ENCODE data around the gene ARL2.
"Not testable (repeated sequence)": the region's sequence is repeated elsewhere in the genome, so short reads cannot be mapped to it uniquely, and the experiment has no call there.

The ARL2 gene

DNA sequence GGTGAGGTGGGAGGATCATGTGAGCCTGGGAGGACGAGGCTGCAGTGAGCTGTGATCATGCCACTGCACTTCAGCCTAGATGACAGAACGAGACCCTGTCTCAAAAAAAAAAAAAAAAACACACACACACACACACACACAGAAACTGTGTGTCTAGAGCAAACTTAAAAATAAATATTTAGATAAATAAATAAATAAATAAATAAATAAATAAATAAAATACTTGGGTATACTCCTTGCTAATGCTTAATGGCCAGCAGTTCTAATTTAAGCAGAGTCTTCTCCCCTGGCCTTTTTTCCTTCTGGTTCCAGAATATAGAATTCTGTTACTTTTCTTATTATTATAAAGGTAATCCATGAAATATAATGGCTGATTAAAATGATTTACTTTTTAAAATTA lies 5.1 kb upstream of the ARL2 start:
- DNase-seq: no peak

DNA sequence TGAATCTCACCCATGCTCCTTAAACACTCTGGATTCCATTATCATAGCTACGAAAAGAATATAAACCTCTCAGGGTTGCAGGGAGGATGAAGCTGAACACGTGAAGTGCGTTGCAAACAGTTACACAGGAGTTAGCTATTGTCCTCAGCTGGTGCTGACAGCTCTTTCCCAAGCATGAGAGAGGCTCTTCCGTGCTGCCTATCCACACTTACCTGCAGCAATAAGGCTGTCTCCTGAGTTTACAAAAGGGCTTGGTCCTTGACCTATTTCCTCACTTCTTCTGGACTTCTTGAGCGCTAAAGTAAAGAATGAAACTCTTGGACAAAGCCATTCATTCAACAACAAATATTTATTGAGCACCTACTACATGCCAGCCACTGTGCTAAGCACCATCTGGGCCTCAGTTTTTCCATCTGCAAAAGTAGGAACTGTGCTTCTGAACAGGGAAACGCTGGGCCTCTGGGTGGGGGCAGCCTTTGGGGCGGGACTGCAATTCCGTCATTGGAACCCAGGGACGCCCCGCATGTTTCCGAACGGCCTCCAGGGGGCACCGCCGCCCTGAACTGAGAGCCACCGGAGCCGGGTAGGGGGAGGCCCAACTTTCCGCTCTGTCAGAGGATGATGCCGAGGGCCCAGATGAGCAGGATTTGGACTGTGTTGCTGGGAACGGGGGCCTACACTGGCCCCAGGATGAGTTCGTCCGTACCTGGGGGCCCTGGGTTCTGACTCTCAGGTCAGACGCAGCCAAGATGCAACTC lies 651 bp upstream of the ARL2 start:
- peak; percentile 92 for DNase-seq

DNA sequence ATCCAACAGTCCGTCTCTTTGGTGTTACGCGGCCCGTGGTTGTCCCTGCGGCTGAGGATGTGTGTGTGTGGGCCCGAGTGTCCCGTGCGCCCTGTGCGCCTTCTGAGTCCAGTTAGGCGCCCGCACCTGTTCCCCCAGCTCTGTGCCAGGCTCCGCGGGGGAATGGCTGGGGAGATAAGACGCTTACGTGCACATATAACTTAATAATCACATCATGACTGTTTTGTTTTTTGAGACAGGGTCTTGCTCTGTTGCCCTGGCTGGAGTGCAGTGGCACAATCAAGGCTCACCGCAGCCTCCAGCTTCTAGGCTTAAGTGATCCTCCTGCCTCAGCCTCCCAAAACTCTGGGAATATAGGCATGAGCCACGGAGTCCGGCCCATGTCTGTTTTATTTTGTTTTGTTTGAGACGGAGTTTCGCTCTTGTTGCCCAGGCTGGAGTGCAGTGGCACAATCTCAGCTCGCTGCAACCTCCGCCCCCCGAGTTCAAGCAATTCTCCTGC lies 817 bp downstream of the ARL2 start:
- no peak for DNase-seq

DNA sequence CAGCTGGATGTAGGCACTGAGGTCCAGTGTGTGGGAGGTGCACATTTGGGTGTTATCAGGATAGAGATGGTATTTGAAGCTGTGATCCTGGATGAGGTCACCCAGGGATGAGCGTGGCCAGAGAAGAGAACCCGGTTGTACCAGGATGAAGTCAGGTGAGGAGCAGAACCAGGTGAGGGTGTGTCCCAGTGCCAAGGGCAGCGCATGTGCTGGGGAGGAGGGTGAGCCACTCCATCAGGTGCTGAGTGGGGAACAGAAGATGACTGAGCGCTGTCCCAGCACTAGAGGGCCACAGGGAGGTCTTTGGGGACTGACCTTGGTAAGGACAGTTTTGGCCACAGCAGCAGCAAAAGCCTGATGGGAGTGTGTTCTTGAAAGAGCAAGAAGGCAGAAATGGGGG lies 2.7 kb downstream of the ARL2 start:
- no peak for DNase-seq

DNA sequence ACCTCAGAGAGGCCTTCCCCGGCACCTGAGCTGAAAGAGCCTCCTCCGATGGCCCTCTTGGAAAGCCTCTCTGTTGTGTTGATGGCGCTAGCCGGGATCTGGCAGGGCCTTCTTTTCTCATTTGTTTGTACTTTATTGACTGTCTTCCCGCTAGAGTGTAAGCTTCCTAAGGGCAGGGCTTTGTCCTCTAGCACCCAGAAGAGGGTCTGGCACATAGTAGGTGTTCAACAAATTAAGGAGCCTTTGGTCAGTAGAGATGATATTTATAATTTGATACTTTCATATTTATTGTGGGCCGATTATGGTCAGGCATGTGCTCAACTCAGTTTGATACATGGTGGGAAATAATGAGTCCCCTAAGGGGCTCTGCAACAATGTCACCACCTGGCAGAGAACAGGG lies 4.0 kb downstream of the ARL2 start:
- DNase-seq: no peak

DNA sequence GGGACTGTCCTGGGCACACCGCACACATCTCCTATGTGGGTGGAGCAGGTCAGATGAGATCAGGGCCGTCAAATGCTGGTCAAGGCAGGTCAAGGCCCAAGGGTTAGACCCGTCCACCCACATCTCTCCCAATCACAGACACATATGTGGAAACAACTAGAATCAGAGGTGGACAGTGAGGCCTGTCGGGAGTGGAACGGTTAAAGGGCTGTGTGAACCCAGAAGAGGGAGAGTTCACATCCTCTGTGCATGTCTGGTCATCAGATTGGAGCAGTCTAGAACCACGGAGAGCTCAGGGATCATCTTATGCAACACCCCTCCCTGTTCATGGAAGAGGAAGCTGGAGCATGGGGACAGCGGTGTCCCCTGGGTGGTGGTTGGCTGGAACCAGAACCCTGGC lies 5.9 kb downstream of the ARL2 start:
- no peak for DNase-seq

DNA sequence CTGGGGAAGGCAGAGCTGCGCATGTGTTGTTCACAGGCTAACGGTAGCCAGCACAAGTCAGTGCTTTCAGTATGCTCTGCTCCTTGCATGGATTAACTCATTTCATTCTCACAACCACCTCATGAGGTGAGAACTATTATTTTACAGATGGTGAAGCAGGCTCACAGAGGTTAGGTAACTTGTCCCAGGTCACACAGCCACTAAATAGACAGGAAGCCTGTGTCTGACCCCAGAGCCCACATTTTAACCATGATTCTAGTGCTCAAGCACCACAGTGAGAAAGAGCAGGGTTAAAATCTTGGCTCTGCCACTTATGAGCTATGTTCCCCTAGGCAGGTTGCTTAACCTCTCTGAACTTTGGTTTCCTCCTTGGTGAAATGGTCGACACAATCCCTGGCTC lies 7.0 kb downstream of the ARL2 start:
- DNase-seq: no peak

DNA sequence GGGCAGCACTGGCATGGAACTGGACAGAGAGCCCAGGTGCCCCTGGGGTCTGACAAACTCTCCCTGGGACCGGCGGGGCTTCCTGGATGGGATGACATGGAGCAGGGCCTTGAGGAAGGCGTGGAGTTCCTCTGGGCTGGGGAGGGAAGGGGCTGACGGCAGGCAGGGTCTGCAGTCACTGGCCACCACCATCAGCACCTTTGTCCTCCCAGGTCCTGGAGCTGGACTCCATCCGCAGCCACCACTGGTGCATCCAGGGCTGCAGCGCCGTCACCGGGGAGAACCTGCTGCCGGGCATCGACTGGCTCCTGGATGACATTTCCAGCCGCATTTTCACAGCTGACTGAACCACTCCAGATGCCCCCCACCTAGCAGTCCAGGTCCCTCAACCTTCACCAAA lies 7.5 kb downstream of the ARL2 start:
- no peak for DNase-seq

DNA sequence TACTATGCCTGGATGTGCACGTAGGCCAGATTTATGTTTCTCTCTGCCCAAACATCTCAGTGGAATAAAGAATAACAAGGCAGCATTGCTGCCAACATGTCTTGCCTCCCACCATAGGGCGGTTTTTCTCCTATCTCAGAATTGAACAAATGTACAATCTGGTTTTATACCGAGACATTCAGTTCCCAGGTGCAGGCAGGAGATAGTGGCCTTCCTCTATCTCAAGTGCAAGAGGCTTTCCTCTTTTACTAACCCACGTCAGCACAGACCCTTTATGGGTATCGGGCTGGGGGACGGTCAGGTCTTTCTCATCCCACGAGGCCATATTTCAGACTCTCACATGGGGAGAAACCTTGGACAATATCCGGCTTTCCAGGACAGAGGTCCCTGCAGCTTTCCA lies 9.5 kb downstream of the ARL2 start:
- DNase-seq: not testable (repeated sequence)

DNA sequence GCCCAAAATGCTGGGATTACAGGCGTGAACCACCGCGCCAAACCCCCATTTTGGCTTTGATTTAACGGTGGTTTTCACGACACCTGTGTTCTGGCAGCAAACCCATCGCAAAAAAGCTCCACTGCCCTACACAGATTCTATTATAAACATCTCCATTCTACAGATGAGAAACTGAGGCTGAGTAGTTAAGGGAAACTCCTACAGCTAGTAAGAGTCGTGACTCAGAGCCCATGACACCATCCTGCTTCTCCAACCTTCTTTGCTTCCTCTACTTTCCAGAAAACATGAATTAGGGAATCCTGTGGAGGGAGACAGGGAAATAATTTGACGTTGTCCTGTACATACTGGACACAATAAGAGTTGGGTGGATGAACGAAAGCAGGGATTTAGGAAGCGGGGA lies 12.8 kb downstream of the ARL2 start:
- no peak for DNase-seq

DNA sequence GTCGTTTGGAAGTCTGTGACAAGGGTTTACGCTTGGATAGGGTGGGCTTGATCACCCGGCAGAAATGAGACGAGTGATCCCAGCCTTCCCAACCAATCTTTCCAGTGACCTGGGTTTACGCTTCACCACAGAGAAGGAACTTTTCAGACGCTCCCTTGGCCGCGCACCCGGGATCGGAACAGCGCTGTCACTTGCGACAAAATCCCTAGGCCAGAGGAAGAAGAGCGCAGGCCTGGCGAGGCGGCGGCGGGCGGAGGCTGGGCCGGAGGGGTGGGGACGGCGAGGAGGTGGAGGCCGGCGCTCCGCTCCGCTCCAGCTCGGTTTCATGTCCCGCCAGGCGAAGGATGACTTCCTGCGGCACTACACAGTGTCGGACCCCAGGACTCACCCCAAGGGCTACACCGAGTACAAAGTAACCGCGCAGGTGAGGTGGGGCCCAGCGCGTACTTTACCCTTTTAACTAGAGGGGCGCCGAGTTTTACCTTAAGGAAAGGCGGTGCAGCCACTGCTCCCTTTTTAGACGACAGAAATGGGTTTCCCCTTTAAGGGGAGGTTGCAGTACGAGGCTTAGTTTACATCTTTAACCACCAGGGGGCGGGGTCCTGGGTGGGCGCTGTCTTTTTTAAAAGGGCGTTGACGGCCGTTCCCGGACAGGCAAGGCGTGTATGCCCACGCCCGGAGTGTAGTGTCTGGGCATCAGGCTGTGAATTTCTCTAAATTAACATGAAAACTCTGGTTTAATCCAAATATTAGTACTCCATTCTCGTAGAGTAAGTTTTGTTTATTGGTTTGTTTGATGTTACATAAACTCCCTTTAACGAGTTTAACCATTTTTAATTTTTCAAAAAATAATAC lies 13.5 kb downstream of the ARL2 start, which contains the start of gene SNX15:
Gene SNX15, plus strand, starts transcription at position 227 of the 855 bp plus-strand sequence. Its CDS starts 99 bp downstream, at position 326.
- peak; percentile 97 for DNase-seq

DNA sequence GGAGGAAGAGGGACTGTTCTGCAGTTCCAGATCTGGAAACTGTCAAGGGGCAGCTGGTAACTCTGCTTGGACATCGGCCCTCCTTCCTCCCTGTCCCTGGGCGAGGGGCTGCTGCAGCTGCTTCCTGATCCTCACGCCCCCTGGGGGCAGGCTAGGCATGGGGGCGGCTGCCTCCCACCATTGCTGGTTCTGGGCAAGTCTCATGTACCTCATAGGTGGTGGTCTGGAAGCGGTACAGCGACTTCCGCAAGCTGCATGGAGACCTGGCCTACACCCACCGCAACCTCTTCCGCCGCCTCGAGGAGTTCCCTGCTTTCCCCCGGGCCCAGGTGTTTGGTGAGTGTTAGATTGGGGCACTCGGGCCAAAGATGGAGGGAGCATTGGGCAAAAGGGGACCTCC lies 18.3 kb downstream of the ARL2 start:
- no peak for DNase-seq

DNA sequence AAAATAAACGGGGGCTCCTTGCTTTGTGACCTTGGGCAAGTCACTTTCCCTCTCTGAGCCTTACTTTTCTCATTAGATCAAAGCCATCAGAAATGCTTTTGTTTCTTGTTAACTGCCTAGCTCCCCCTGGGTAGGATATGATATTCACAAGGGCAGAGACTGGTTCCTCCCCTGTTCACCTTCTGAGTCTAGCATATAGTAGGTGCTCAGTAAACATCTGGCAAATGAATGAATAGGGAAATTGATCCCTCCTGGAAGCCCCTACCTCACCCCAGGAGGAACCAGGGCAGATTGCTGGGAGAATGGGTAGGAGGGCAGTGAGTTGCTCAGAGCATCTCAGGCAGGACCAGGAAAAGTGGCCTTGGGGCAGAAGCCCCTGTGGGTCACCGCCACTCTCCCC lies 20.5 kb downstream of the ARL2 start:
- DNase-seq: no peak

DNA sequence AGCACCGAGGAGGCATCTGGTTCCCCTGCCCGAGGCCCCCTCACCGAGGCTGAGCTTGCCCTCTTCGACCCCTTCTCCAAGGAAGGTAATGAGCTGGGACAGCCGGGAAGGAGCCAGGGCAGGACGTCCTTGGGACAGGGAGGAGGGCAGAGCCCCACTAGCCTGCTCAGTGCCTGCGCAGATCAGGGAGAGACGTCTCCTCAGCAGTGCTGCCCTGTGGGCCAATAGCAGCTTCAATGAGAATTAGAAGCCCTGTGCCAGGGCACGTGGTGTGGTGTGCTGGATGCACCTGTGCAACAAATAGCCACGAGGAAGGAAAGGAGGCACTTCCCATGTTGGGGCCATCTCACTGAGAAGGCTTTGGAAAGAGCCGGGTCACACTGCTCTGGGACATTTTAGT lies 21.6 kb downstream of the ARL2 start:
- DNase-seq: no peak

DNA sequence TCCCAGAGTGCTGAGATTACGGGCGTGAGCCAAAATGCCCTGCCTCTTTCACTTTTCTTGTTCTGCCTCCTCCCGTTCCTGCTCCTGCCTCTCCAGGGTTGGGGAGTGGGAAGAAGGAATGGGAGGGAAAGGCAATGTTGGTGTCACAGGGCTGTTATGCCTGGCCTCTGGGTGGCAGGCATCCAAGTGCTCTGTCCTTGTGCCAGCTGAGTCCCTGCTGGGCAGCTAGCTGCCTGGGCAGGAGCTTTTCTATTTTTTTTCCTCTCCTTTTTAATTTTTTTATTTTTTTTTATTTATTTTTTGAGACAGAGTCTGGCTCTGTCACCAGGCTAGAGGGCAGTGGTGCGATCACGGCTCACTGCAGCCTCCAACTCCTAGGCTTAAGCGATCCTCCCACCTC lies 23.0 kb downstream of the ARL2 start:
- DNase-seq: no peak

DNA sequence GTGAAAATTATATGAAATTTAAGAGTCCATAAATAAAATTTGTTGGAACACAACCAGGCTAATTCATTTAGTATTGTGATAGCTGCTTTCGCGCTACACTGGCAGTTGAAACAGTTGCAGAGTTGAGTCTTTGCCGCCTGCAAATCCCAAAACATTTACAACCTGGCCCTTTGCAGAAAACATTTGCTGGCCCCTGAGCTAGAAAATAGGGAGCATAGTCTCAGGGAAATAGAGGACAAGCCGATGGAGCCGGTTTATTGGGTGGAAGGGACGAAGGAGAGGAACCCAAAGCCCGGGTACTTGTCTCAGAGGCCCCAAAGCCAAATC lies 26.5 kb downstream of the ARL2 start:
- no peak for DNase-seq

DNA sequence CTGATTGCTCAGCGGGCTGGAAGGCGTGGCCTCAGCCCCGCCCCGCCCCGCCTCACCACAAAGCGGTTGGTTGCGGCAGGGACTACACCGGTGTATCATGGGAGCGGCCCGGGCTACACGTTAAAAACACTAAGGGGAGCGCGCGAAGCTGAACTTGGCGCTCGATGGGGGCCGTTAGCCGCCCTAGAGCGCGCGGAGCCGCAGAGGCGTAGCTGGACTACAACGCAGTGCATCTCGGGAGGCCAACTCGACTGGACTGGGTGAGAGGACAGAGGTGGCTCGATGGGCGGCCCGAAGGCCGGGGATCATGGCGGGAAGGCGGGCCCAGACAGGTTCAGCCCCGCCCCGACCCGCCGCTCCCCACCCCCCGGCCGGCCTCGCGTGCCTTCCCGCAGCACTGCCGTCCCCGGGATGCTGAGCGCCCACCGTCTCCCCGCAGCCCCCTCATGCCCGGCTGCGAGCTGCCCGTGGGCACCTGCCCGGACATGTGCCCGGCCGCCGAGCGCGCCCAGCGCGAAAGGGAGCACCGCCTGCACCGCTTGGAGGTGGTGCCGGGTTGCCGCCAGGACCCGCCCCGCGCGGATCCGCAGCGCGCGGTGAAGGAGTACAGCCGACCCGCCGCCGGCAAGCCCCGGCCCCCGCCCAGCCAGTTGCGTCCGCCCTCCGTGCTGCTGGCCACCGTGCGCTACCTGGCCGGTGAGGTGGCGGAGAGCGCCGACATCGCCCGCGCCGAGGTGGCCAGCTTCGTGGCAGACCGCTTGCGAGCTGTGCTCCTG lies 27.1 kb downstream of the ARL2 start, which contains the start of gene SAC3D1:
Gene SAC3D1, plus strand, starts transcription at position 364 of the 776 bp plus-strand sequence. Its CDS starts 83 bp downstream, at position 447.
- peak; percentile 91 for DNase-seq

DNA sequence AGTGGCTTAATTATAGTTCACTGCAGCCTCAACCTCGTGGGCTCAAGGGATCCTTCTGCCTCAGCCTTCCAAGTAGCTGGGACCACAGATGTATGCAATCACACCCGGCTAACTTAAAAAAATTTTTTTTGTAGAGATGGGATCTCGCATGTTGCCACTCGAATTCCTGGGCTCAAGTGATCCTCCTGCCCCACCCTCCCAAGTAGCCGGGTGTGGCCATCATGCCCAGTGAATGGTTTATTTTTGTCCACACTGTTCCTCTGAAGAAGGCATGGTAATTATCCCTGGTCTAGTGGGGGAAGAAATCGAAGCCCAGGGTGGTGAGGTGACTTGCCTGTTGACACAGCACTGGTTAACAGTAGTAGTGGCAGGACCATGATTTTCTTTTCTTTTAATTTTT lies 28.9 kb downstream of the ARL2 start:
- no peak for DNase-seq

DNA sequence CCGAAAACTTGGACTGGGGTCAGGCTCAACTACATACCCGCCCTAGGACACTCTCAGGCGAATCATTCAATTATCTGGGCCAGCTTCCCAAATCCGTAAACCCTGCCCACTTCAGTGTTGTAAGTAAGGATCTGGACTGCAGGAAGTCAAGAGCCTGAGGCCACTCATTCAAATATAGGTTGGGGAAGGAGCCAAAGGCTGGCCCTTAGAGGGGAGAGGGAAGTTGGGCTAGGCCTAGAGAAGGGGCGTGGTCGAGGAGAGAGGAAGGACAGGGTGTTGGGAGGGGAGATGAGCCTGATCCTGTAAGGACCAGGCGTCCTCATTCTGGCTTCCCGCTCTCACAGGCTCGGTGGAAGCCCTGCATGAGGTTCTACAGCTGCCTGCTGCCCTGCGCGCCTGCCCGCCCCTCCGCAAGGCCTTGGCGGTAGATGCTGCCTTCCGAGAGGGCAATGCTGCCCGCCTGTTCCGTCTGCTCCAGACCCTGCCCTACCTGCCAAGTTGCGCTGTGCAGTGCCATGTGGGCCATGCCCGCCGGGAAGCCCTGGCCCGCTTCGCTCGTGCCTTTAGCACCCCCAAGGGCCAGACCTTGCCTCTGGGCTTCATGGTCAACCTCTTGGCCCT lies 30.0 kb downstream of the ARL2 start:
- DNase-seq: no peak

DNA sequence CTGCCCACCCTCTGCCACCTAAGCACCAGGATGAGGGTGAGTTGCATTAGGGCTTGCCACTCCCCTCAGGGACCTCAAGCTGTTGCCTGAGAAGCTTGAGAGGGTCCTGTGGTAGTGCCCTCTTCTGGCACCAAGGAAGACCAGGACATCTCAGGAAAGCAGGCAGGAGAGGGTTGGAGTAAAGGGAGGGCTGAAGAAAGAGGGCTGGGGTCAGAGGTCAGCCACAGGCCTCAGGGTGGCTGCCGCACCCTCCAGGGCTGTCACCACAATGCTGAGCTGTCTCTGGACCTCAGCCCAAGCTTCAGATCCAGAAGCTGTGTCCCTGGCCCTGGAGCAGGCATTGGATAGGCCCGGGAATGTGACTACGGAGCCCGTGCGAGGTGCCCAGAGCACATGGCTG lies 31.1 kb downstream of the ARL2 start:
- DNase-seq: no peak

DNA sequence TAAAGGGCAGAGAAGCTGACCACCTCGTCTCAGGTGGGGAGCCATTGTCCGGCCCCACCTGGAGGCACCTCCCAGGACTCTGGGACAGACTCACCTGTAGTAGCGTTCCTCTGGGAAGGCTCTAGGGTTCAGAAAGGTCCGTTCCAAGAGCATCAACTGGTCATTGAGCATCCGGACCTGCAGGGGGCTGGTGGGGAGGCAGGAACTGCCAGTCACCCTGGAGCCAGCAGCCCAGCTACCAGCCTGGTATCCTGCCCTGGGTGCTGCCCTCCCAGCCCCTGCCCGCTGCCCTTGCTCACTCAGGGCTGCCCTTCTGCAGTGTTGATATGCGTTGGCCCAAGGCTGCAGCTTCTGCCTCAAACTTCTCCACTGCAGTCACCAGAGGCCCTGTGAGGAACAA lies 31.8 kb downstream of the ARL2 start:
- DNase-seq: no peak

DNA sequence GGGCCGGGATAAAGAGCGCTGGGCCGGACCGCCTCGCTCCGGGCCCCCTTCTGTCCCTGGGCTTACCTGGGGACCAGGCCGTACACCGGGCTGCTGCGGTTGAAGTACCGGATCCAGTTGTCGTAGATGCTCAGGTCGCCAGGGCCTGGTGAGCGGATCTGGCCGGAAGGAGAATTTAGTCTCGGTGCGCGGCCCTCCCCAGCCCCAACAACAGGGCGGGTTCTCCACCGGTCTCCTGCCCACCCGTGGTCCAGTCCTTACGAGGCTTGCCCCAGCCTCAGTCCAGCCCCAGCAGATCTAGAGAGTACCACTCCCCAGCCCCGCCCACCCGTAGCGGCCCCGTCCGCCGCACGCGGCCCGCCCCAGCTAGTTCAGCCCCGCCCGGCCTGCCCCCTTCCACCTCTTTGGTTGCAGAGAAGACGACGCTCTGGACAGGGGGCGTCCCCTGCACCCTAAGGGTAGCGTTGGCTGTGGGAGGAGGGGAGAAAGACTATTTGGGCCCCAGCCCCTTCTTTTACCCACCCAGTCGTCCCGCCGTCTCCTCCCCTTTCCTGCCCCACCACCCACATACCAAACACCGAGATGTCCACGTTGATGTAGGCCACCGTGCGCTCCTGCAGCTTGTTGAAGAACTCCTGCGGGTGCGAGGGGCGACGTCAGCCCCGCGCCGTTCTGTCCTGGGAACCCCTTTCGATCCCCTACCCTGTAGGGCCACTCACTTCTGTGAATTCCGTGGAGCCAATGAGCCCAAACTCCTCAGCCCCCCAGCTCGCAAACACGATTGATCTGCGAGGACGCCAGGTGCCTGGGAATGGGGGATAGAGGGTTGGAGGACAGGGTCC lies 33.8 kb downstream of the ARL2 start:
- peak; percentile 26 for DNase-seq

Measured in CD4-positive, alpha-beta T cell treated with Interleukin-21 for 1 hour (primary cell).